Panc1 (cell line): ENCODE results near the gene DST. TPM values are rescaled to one million over a fixed set of nuclear protein-coding genes. Genes with fewer than 3 reads are reported as not detected.

ENCODE experiments used
- ATAC-seq: fragments of 200-7000 bp; cut with Tn5 transposase; 2 replicates; pipeline ENCODE4 v1.9.1; 2020; ENCODE audit warnings: mild to moderate bottlenecking, moderate library complexity
- BruUV-seq: library from RNA; stranded (reverse); fragments of 400-500 nt; replicated peaks from 2 replicates; lab custom pipeline; 2021; lab: Mats Ljungman, UMichigan
- CTCF ChIA-PET: fragments of 300-600 bp; sonication (Branson Sonifier 250); formaldehyde crosslinking; loops from one replicate; lab custom pipeline; 2022; ENCODE audit warnings: antibody characterized with exemption; lab: Charles Lee
- POLR2A ChIA-PET: fragments of 300-600 bp; sonication (Branson Sonifier 250); formaldehyde crosslinking; loops from one replicate; lab custom pipeline; 2022; ENCODE audit warnings: antibody characterized with exemption; lab: Charles Lee
- DNase-seq: peaks from one replicate; pipeline ENCODE4 v3.0.0-alpha.2; 2010; ENCODE audit warnings: low read depth, low spot score
- H3K27ac ChIP-seq: 2 replicates; pipeline ENCODE4 v1.5.1; 2011; ENCODE audit warnings: mild to moderate bottlenecking, low read length, inconsistent platforms
- H3K27me3 ChIP-seq: fragments of 200-500 bp; sonication (Bioruptor generic); 2 replicates; pipeline ENCODE4 v1.6.0; 2014; ENCODE audit warnings: low read length, inconsistent platforms; ENCODE audit not compliant: control insufficient read depth, insufficient read depth
- H3K36me3 ChIP-seq: fragments of 200-500 bp; sonication (Bioruptor generic); 2 replicates; pipeline ENCODE4 v1.5.1; 2014; ENCODE audit warnings: inconsistent platforms, mild to moderate bottlenecking, low read length, moderate library complexity; ENCODE audit not compliant: control insufficient read depth, insufficient read depth
- H3K4me1 ChIP-seq: 2 replicates; pipeline ENCODE4 v1.5.1; 2011; ENCODE audit warnings: inconsistent platforms, mild to moderate bottlenecking, low read length, moderate library complexity; ENCODE audit not compliant: control insufficient read depth, insufficient read depth
- H3K4me3 ChIP-seq, 2 experiments: 2 replicates each; pipeline ENCODE4 v1.5.1; 2011 to 2012; ENCODE audit warnings: low read depth in 2 of 2, low read length in 2 of 2, mild to moderate bottlenecking in 2 of 2, inconsistent platforms in 1 of 2, moderate library complexity in 1 of 2
- H3K9me3 ChIP-seq: fragments of 200-500 bp; sonication (Bioruptor generic); 2 replicates; pipeline ENCODE4 v1.5.1; 2014; ENCODE audit warnings: low read depth, mild to moderate bottlenecking, inconsistent platforms, low read length, moderate library complexity; ENCODE audit not compliant: control insufficient read depth, insufficient read depth
- POLR2AphosphoS5 ChIP-seq: IDR thresholded peaks from 2 replicates; pipeline ENCODE4 v1.6.1; 2012; ENCODE audit warnings: mild to moderate bottlenecking, low read depth, low read length, moderate library complexity
- SIN3A ChIP-seq: IDR thresholded peaks from 2 replicates; pipeline ENCODE4 v1.6.1; 2012; ENCODE audit warnings: low read depth, mild to moderate bottlenecking, low read length, moderate library complexity, borderline replicate concordance; ENCODE audit not compliant: insufficient read depth
- TCF7L2 ChIP-seq: IDR thresholded peaks from 2 replicates; pipeline ENCODE4 v1.6.1; 2011; ENCODE audit warnings: mild to moderate bottlenecking, low read depth, low read length, inconsistent platforms
- in situ Hi-C: cut with HindIII; loops from 2 replicates; pipeline ENCODE4 v1.10.0; 2016; ENCODE audit warnings: low sequenced_read_pairs, low pct_unique_long_range_greater_than_20kb
- intact Hi-C: fragments of 100-400 bp; cut with micrococcal nuclease; formaldehyde crosslinking; loops from one replicate; pipeline ENCODE4 v1.10.0; 2022; ENCODE audit not compliant: unreplicated experiment
- total RNA-seq: library from RNA; stranded (reverse); gene quantifications from one replicate; pipeline ENCODE4 v1.2.1, GENCODE V29; 2021; ENCODE audit not compliant: unreplicated experiment
- TF ChIP-seq, protein P1 (sequence below), 2 experiments: IDR thresholded peaks; 2 replicates each; pipeline ENCODE4 v1.6.1; 2011 to 2012; ENCODE audit warnings: low read depth in 2 of 2, control low read depth in 1 of 2, low read length in 1 of 2, mild to moderate bottlenecking in 1 of 2, moderate library complexity in 1 of 2; ENCODE audit not compliant: insufficient read depth in 1 of 2
- TF ChIP-seq, protein P2 (sequence below): fragments of 450-650 bp; IDR thresholded peaks from 2 replicates; pipeline ENCODE4 v1.5.1; 2017; ENCODE audit warnings: mild to moderate bottlenecking

The DST gene
- total RNA-seq, 1 experiment from 2014 or later, result 230 TPM

DNA sequence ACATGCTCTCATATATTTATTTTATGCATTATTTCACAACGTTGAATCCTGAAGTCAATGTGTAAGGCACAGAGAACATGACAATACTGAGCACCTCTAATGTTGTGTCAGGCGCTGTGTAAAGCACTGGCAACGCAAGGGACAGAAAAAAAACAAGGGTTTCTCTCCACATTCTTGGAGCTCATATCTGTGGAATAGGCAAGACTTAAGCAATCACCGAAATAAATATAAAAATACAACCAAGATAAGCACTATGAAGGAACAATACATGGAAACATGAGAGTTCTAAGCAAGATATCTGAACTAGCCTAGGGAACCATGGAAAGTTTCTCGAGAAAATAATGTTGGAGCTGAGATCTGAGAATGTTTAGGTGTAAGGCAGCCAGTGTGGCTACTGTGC lies 1.7 kb upstream of the DST start:
- Histone ChIP-seq H3K4me3 (no peak overlapping the region), H3K36me3 (peaks cover 49% of the 10 kb centered on the region), H3K27ac (no peak overlapping the region), H3K4me1 (0 out of 2 replicates have a peak, but pooled peaks cover 3% of the 10 kb centered on the region), H3K9me3 (no peaks in the 10 kb centered on the region), H3K27me3 (no peaks in the 10 kb centered on the region)
- POLR2A ChIA-PET, result no interaction called here
- BruUV-seq, result no TSS peak
- CTCF ChIA-PET, result interaction anchor here (0.5 kb wide), 1 partner anchor 411 kb away, joined by 3 read pairs; no protein-coding TSS in a partner anchor
- no peak for DNase-seq
- TF ChIP-seq, protein P1, sequence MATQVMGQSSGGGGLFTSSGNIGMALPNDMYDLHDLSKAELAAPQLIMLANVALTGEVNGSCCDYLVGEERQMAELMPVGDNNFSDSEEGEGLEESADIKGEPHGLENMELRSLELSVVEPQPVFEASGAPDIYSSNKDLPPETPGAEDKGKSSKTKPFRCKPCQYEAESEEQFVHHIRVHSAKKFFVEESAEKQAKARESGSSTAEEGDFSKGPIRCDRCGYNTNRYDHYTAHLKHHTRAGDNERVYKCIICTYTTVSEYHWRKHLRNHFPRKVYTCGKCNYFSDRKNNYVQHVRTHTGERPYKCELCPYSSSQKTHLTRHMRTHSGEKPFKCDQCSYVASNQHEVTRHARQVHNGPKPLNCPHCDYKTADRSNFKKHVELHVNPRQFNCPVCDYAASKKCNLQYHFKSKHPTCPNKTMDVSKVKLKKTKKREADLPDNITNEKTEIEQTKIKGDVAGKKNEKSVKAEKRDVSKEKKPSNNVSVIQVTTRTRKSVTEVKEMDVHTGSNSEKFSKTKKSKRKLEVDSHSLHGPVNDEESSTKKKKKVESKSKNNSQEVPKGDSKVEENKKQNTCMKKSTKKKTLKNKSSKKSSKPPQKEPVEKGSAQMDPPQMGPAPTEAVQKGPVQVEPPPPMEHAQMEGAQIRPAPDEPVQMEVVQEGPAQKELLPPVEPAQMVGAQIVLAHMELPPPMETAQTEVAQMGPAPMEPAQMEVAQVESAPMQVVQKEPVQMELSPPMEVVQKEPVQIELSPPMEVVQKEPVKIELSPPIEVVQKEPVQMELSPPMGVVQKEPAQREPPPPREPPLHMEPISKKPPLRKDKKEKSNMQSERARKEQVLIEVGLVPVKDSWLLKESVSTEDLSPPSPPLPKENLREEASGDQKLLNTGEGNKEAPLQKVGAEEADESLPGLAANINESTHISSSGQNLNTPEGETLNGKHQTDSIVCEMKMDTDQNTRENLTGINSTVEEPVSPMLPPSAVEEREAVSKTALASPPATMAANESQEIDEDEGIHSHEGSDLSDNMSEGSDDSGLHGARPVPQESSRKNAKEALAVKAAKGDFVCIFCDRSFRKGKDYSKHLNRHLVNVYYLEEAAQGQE (IDR thresholded peaks at IDR 0.05; ENCODE audit: insufficient read depth in 1 of 2, low read depth in 2 of 2, low read length in 1 of 2), result no peak
- TF ChIP-seq TCF7L2 (no peak), SIN3A (no peak), POLR2AphosphoS5 (no peak)
- TF ChIP-seq, protein P2, sequence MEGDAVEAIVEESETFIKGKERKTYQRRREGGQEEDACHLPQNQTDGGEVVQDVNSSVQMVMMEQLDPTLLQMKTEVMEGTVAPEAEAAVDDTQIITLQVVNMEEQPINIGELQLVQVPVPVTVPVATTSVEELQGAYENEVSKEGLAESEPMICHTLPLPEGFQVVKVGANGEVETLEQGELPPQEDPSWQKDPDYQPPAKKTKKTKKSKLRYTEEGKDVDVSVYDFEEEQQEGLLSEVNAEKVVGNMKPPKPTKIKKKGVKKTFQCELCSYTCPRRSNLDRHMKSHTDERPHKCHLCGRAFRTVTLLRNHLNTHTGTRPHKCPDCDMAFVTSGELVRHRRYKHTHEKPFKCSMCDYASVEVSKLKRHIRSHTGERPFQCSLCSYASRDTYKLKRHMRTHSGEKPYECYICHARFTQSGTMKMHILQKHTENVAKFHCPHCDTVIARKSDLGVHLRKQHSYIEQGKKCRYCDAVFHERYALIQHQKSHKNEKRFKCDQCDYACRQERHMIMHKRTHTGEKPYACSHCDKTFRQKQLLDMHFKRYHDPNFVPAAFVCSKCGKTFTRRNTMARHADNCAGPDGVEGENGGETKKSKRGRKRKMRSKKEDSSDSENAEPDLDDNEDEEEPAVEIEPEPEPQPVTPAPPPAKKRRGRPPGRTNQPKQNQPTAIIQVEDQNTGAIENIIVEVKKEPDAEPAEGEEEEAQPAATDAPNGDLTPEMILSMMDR, result no peak
- in situ Hi-C loops, result no loop called here
- ATAC-seq, result no peak
- intact Hi-C loops, result no loop called here

DNA sequence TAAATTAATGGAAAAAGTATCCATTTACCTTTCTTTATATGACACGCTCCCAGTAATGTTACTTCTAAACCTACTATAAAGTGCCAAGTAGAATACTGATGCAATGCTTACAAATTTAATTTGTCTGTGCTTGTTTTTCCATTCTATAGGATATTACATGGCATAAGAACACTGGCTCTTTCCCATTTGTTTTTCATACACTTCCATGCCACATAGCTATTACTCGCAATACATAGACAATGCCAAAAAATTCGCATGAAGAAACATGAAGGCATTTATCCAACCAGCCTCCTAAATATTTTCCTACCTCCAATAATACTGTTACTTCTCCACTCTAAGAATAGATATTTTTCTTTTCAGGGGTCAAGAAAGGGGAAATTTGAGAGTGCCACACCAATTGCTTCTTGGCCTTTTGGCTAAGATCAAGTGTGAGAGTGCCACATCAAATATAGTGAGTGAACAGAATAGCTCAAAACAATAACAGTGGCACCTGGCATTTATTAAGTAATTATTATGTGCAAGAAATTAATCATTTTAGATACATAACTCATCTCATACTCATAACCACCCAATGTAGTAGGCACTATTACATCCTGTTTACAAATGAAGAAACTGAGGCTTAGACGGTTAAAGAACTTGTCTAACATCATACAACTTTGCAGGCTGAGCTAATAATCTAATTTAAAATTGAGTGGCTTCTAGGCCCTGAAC lies 845 bp upstream of the DST start:
- ChIA-PET POLR2A (interaction anchor here (0.5 to 0.6 kb wide), 2 partner anchors 227 to 304 kb away, joined by 3 to 5 read pairs; no protein-coding TSS in a partner anchor), CTCF (interaction anchor here (0.5 kb wide), 1 partner anchor 410 kb away, joined by 3 read pairs; no protein-coding TSS in a partner anchor)
- in situ Hi-C loops, result no loop called here
- intact Hi-C loops, result no loop called here
- Histone ChIP-seq H3K36me3 (peaks cover 51% of the 10 kb centered on the region), H3K4me1 (0 out of 2 replicates have a peak, but pooled peaks cover 3% of the 10 kb centered on the region), H3K4me3 (no peak overlapping the region), H3K9me3 (no peaks in the 10 kb centered on the region), H3K27ac (no peak overlapping the region), H3K27me3 (no peaks in the 10 kb centered on the region)
- TF ChIP-seq TCF7L2, result no peak
- TF ChIP-seq, protein P2, result no peak
- no peak for TF ChIP-seq SIN3A
- TF ChIP-seq, protein P1 (IDR thresholded peaks at IDR 0.05; ENCODE audit: insufficient read depth in 1 of 2, low read depth in 2 of 2, low read length in 1 of 2), result no peak
- TF ChIP-seq POLR2AphosphoS5, result no peak
- DNase-seq, result no peak
- no TSS peak for BruUV-seq
- no peak for ATAC-seq
